Vagina (tissue), 2 donors: Measurements from ENCODE around the gene TMIE.

Source experiments
- CTCF ChIP-seq, 3 experiments: fragments of 450-650 bp in 2 of 3; fragments of 200-600 bp in 1 of 3; sonication (generic) in 1 of 3; IDR thresholded peaks; one replicate each; pipeline ENCODE4 v1.5.1; 2017 to 2019; ENCODE audit warnings: antibody characterized with exemption in 3 of 3, mild to moderate bottlenecking in 2 of 3, moderate library complexity in 2 of 3
- POLR2A ChIP-seq, 2 donors: fragments of 450-650 bp; IDR thresholded peaks; one replicate each; pipeline ENCODE4 v1.6.1; 2017; ENCODE audit warnings: antibody characterized with exemption in 2 of 2, mild to moderate bottlenecking in 2 of 2, moderate library complexity in 2 of 2
- POLR2AphosphoS5 ChIP-seq, 2 donors: sonication (generic); formaldehyde crosslinking; IDR thresholded peaks; one replicate each; pipeline ENCODE4 v1.9.0; 2017; ENCODE audit warnings: antibody characterized with exemption in 2 of 2, mild to moderate bottlenecking in 2 of 2, low read depth in 1 of 2; ENCODE audit not compliant: insufficient read depth in 1 of 2

DNA sequence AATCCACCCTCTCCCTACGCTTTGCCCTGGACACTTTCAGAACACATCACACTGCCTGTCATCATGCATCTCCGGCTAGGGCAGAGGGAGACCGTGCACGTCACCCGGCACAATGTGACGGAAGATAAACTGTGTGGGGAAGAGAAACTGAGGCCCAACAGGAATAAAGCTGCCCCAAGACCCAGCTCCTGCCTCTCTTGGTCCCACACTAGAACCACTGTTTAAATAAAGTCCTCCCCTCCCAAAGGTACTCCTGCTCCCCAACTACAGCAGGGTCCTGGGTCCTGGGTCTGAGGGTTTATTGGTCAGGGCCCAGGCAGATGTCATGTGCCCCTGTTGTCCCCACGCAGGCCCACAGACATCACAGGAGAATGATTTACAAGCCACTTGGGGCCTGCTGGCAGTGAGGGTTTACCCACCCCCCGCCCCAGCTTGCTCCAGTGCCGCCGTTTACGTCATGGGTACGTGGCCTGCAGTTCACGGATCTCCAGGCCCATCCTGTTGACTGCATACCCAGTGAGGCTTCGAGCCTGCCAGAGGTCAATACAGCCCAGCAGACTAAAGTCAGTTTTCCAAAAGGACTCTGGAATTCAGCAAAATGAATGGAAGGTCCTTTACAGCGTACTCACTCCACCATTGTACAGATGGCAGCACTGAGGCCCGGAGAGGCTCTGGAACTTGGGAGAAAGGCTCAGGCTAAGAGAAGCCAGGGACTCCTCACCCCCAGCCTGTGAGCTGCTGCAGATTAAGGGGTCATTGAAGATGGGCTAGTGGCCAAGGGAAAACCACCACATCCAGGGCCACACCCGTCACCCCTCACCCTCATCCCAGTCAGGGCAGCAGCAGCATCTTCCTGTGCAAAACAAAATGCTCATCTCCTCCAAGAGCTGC lies 30.9 kb upstream of the TMIE start:
- TF ChIP-seq CTCF (IDR thresholded peaks at IDR 0.05) (no peak), POLR2A (IDR thresholded peaks at IDR 0.05) (no peak), POLR2AphosphoS5 (IDR thresholded peaks at IDR 0.05; ENCODE audit: insufficient read depth in 1 of 2, low read depth in 1 of 2) (no peak)
